IPS-NIHi11 (cell line): ENCODE results near the gene SPATA31C1.
A peak's percentile ranks its signal among the peaks of the same experiment; 100 is the strongest.
"Not testable (repeated sequence)": the region's sequence is repeated elsewhere in the genome, so short reads cannot be mapped to it uniquely, and the experiment has no call there.

Experiments
- DNase-seq: peaks from one replicate; pipeline ENCODE4 v3.0.0; 2012; ENCODE audit warnings: mixed read lengths, low spot score

SPATA31C1 gene

GRCh38 chr9:87917662-87918061, at the start of gene SPATA31C1:
Gene SPATA31C1 (plus strand): TSS chr9:87917962.
- not testable (repeated sequence) for DNase-seq

GRCh38 chr9:87868175-87868574, 49.6 kb upstream of the SPATA31C1 start:
- DNase-seq: no peak

GRCh38 chr9:87868635-87869034, 49.1 kb upstream of the SPATA31C1 start:
- DNase-seq: no peak

- no peak for DNase-seq
These were observed 48.7 kb upstream of the SPATA31C1 start for GRCh38 chr9:87869082-87869481.

GRCh38 chr9:87871425-87872078, 46.2 kb upstream of the SPATA31C1 start:
- no peak for DNase-seq

GRCh38 chr9:87872079-87872624, 45.6 kb upstream of the SPATA31C1 start:
- no peak for DNase-seq

GRCh38 chr9:87873607-87874303, 44.0 kb upstream of the SPATA31C1 start:
- no peak for DNase-seq

- no peak for DNase-seq
These were observed 43.5 kb upstream of the SPATA31C1 start for GRCh38 chr9:87874304-87874623.

- no peak for DNase-seq
These were observed 42.7 kb upstream of the SPATA31C1 start for GRCh38 chr9:87875060-87875459.

- DNase-seq: no peak
These were observed 41.8 kb upstream of the SPATA31C1 start for GRCh38 chr9:87875831-87876545.

- DNase-seq: no peak
These were observed 41.1 kb upstream of the SPATA31C1 start for GRCh38 chr9:87876708-87877107.

GRCh38 chr9:87878989-87879511, 38.7 kb upstream of the SPATA31C1 start:
- no peak for DNase-seq

GRCh38 chr9:87880116-87880515, 37.6 kb upstream of the SPATA31C1 start:
- no peak for DNase-seq

- no peak for DNase-seq
These were observed 37.1 kb upstream of the SPATA31C1 start for GRCh38 chr9:87880683-87881082.

GRCh38 chr9:87882627-87883026, 35.1 kb upstream of the SPATA31C1 start, which contains the start of gene SPATA31E1:
Gene SPATA31E1 (plus strand): TSS chr9:87882877. CDS start chr9:87882892, 15 bp downstream.
- peak; percentile 43 for DNase-seq

GRCh38 chr9:87883274-87883673, 34.5 kb upstream of the SPATA31C1 start:
- DNase-seq: no peak

- peak; percentile 84 for DNase-seq
These were observed 33.8 kb upstream of the SPATA31C1 start for GRCh38 chr9:87883990-87884389.

GRCh38 chr9:87884578-87885459, 32.9 kb upstream of the SPATA31C1 start:
- DNase-seq: no peak

GRCh38 chr9:87885484-87886189, 32.1 kb upstream of the SPATA31C1 start:
- DNase-seq: no peak

GRCh38 chr9:87886210-87886932, 31.4 kb upstream of the SPATA31C1 start:
- no peak for DNase-seq
